HEK293 (cell line): ENCODE results near the gene CDK16.

ENCODE experiments used
- CTCF ChIA-PET: fragments of 350-600 bp; formaldehyde crosslinking; extraction: SDS; loops from one replicate; lab custom pipeline; 2021; ENCODE audit warnings: antibody characterized with exemption; lab: Yijun Ruan, JAX
- POLR2A ChIA-PET: fragments of 300-600 bp; formaldehyde crosslinking; extraction: SDS; loops from one replicate; lab custom pipeline; 2020; ENCODE audit warnings: antibody characterized with exemption, inconsistent platforms; lab: Yijun Ruan, JAX
- H3K27ac ChIP-seq: fragments of 200-500 bp; sonication (Bioruptor generic); 2 replicates; pipeline ENCODE4 v1.5.1; 2014; ENCODE audit warnings: low read depth, low read length, control low read depth, inconsistent platforms; ENCODE audit errors: extremely low read depth
- H3K36me3 ChIP-seq, 2 experiments: fragments of 200-500 bp in 1 of 2; sonication (Bioruptor generic) in 1 of 2; 1 replicate in 1 of 2; 2 replicates in 1 of 2; pipeline ENCODE4 v1.5.1; 2014 to 2017; ENCODE audit warnings: inconsistent platforms in 2 of 2, low read length in 2 of 2; ENCODE audit not compliant: control insufficient read depth in 2 of 2, insufficient read depth in 1 of 2
- H3K4me1 ChIP-seq: fragments of 200-500 bp; sonication (Bioruptor generic); 2 replicates; pipeline ENCODE4 v1.5.1; 2014; ENCODE audit warnings: mild to moderate bottlenecking, low read length, inconsistent platforms; ENCODE audit not compliant: control insufficient read depth, insufficient read depth
- H3K4me3 ChIP-seq: 2 replicates; pipeline ENCODE4 v1.5.1; 2011; ENCODE audit warnings: low read depth, mild to moderate bottlenecking, control low read depth, low read length, moderate library complexity
- H3K9me3 ChIP-seq: fragments of 200-500 bp; sonication (Bioruptor generic); 2 replicates; pipeline ENCODE4 v1.5.1; 2014; ENCODE audit warnings: low read depth, low read length, inconsistent platforms; ENCODE audit not compliant: control insufficient read depth, insufficient read depth
- AEBP2 ChIP-seq: fragments of 450-650 bp; formaldehyde crosslinking; IDR thresholded peaks from 2 replicates; pipeline ENCODE4 v1.5.1; 2016; ENCODE audit warnings: missing biosample characterization, missing genetic modification characterization, borderline replicate concordance
- GLIS2 ChIP-seq: fragments of 450-650 bp; formaldehyde crosslinking; IDR thresholded peaks from 2 replicates; pipeline ENCODE4 v1.5.1; 2016; ENCODE audit warnings: missing biosample characterization, missing genetic modification characterization
- HOXA7 ChIP-seq: sonication (generic); formaldehyde crosslinking; IDR thresholded peaks from 2 replicates; pipeline ENCODE4 v1.8.1; 2022; ENCODE audit warnings: missing genetic modification reagents, borderline replicate concordance
- KLF16 ChIP-seq: fragments of 450-650 bp; formaldehyde crosslinking; IDR thresholded peaks from 2 replicates; pipeline ENCODE4 v1.5.1; 2017; ENCODE audit warnings: missing biosample characterization, missing genetic modification characterization
- KLF9 ChIP-seq: fragments of 450-650 bp; formaldehyde crosslinking; IDR thresholded peaks from 2 replicates; pipeline ENCODE4 v1.5.1; 2016; ENCODE audit warnings: missing biosample characterization, missing genetic modification characterization, low read depth
- ZBTB20 ChIP-seq: fragments of 450-650 bp; formaldehyde crosslinking; IDR thresholded peaks from 2 replicates; pipeline ENCODE4 v1.5.1; 2016; ENCODE audit warnings: missing biosample characterization, missing genetic modification characterization
- ZNF169 ChIP-seq: fragments of 450-650 bp; formaldehyde crosslinking; IDR thresholded peaks from 2 replicates; pipeline ENCODE4 v1.5.1; 2016; ENCODE audit warnings: missing biosample characterization, missing genetic modification characterization
- ZNF23 ChIP-seq: fragments of 450-650 bp; formaldehyde crosslinking; IDR thresholded peaks from 2 replicates; pipeline ENCODE4 v1.5.1; 2016; ENCODE audit warnings: missing biosample characterization, missing genetic modification characterization, borderline replicate concordance
- ZNF239 ChIP-seq: fragments of 450-650 bp; formaldehyde crosslinking; IDR thresholded peaks from 2 replicates; pipeline ENCODE4 v1.5.1; 2016; ENCODE audit warnings: missing biosample characterization, missing genetic modification characterization
- ZNF24 ChIP-seq: fragments of 450-650 bp; formaldehyde crosslinking; IDR thresholded peaks from 2 replicates; pipeline ENCODE4 v1.5.1; 2016; ENCODE audit warnings: missing biosample characterization, missing genetic modification characterization
- ZNF366 ChIP-seq: fragments of 450-650 bp; formaldehyde crosslinking; conservative IDR thresholded peaks from 2 replicates; pipeline ENCODE4 v1.5.1; 2016; ENCODE audit warnings: missing biosample characterization, missing genetic modification characterization
- ZNF433 ChIP-seq: fragments of 450-650 bp; formaldehyde crosslinking; IDR thresholded peaks from 2 replicates; pipeline ENCODE4 v1.5.1; 2016; ENCODE audit warnings: missing biosample characterization, missing genetic modification characterization, low read depth
- ZNF571 ChIP-seq: fragments of 450-650 bp; formaldehyde crosslinking; IDR thresholded peaks from 2 replicates; pipeline ENCODE4 v1.5.0; 2017; ENCODE audit warnings: missing biosample characterization, missing genetic modification characterization
- ZNF600 ChIP-seq: fragments of 450-650 bp; formaldehyde crosslinking; IDR thresholded peaks from 2 replicates; pipeline ENCODE4 v1.5.1; 2016; ENCODE audit warnings: missing biosample characterization, missing genetic modification characterization
- ZNF610 ChIP-seq: fragments of 450-650 bp; formaldehyde crosslinking; IDR thresholded peaks from 2 replicates; pipeline ENCODE4 v1.5.1; 2016; ENCODE audit warnings: missing biosample characterization, missing genetic modification characterization, borderline replicate concordance
- ZNF629 ChIP-seq: fragments of 450-650 bp; formaldehyde crosslinking; IDR thresholded peaks from 2 replicates; pipeline ENCODE4 v1.5.1; 2017; ENCODE audit warnings: missing biosample characterization, missing genetic modification characterization
- ZNF776 ChIP-seq: fragments of 450-650 bp; formaldehyde crosslinking; IDR thresholded peaks from 2 replicates; pipeline ENCODE4 v1.5.0; 2017; ENCODE audit warnings: missing biosample characterization, missing genetic modification characterization, borderline replicate concordance
- TF ChIP-seq, protein P1 (sequence below): fragments of 450-650 bp; formaldehyde crosslinking; conservative IDR thresholded peaks from 2 replicates; pipeline ENCODE4 v1.5.1; 2016; ENCODE audit warnings: low read depth, missing biosample characterization, missing genetic modification characterization
- TF ChIP-seq, protein P2 (sequence below): fragments of 450-650 bp; formaldehyde crosslinking; IDR thresholded peaks from 2 replicates; pipeline ENCODE4 v1.5.1; 2016; ENCODE audit warnings: missing biosample characterization, missing genetic modification characterization
- TF ChIP-seq, protein P3 (sequence below): fragments of 450-650 bp; formaldehyde crosslinking; IDR thresholded peaks from 2 replicates; pipeline ENCODE4 v1.5.1; 2017; ENCODE audit warnings: missing biosample characterization, missing genetic modification characterization
- TF ChIP-seq, protein P4 (sequence below): fragments of 450-650 bp; formaldehyde crosslinking; IDR thresholded peaks from 2 replicates; pipeline ENCODE4 v1.5.1; 2016; ENCODE audit warnings: missing biosample characterization, missing genetic modification characterization

Gene CDK16

GRCh38 chrX:47198026-47198686, 20.3 kb upstream of the CDK16 start (continued):
- TF ChIP-seq, protein P1, sequence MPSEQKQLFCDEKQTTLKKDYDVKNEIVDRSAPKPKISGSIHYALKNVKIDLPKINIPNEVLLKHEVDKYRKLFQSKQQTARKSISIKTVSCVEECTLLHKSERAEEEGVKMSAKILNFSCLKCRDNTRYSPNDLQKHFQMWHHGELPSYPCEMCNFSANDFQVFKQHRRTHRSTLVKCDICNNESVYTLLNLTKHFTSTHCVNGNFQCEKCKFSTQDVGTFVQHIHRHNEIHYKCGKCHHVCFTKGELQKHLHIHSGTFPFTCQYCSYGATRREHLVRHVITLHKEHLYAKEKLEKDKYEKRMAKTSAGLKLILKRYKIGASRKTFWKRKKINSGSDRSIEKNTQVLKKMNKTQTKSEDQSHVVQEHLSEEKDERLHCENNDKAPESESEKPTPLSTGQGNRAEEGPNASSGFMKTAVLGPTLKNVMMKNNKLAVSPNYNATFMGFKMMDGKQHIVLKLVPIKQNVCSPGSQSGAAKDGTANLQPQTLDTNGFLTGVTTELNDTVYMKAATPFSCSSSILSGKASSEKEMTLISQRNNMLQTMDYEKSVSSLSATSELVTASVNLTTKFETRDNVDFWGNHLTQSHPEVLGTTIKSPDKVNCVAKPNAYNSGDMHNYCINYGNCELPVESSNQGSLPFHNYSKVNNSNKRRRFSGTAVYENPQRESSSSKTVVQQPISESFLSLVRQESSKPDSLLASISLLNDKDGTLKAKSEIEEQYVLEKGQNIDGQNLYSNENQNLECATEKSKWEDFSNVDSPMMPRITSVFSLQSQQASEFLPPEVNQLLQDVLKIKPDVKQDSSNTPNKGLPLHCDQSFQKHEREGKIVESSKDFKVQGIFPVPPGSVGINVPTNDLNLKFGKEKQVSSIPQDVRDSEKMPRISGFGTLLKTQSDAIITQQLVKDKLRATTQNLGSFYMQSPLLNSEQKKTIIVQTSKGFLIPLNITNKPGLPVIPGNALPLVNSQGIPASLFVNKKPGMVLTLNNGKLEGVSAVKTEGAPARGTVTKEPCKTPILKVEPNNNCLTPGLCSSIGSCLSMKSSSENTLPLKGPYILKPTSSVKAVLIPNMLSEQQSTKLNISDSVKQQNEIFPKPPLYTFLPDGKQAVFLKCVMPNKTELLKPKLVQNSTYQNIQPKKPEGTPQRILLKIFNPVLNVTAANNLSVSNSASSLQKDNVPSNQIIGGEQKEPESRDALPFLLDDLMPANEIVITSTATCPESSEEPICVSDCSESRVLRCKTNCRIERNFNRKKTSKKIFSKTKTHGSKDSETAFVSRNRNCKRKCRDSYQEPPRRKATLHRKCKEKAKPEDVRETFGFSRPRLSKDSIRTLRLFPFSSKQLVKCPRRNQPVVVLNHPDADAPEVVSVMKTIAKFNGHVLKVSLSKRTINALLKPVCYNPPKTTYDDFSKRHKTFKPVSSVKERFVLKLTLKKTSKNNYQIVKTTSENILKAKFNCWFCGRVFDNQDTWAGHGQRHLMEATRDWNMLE (tag by site-specific recombination): no peak
- no peak for TF ChIP-seq ZNF600 (tag by site-specific recombination)
- no peak for TF ChIP-seq ZNF23 (tag by site-specific recombination)
- no peak for TF ChIP-seq ZNF571 (tag by site-specific recombination)
- TF ChIP-seq ZNF24 (tag by site-specific recombination): no peak
- TF ChIP-seq KLF16 (tag by site-specific recombination): no peak
- no peak for TF ChIP-seq ZNF433
- no peak for TF ChIP-seq KLF9
- TF ChIP-seq, all 188 proteins: peak for 0

GRCh38 chrX:47198687-47199080, 19.8 kb upstream of the CDK16 start:
- H3K4me1 ChIP-seq: peaks cover 10% of the 10 kb centered on the region; the same call in 1 of the 2 replicates
- H3K27ac ChIP-seq: no peak overlapping the region
- no peak for TF ChIP-seq ZNF610 (tag by site-specific recombination)
- no peak overlapping the region for H3K4me3 ChIP-seq
- no peaks in the 10 kb centered on the region for H3K9me3 ChIP-seq
- peaks cover 42 to 87% of the 10 kb centered on the region in 2 experiments for H3K36me3 ChIP-seq
- ChIA-PET POLR2A (interaction anchor here (1.4 kb wide), 1 partner anchor 19 kb away, joined by 3 read pairs; the partner anchor contains the start of gene CDK16), CTCF (interaction anchor here (0.6 kb wide), 1 partner anchor 171 kb away, joined by 3 read pairs; the partner anchor contains the start of gene ZNF157)

DNA sequence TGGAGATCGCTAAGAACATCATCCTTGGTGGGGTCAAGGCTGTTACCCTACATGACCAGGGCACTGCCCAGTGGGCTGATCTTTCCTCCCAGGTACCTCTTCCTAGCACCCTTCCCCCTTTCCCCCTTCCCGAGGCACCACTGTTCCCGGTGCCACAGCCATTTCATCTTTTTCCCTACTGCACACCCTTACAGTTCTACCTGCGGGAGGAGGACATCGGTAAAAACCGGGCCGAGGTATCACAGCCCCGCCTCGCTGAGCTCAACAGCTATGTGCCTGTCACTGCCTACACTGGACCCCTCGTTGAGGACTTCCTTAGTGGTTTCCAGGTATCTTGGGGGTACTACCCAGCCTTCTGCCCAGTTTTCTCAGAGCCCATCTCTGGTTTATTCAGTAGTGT, 19.2 kb upstream of the CDK16 start:
- Histone ChIP-seq H3K4me1 (peaks cover 10% of the 10 kb centered on the region; the same call in 1 of the 2 replicates), H3K27ac (no peak overlapping the region), H3K36me3 (peaks cover 47 to 93% of the 10 kb centered on the region in 2 experiments), H3K9me3 (no peaks in the 10 kb centered on the region), H3K4me3 (no peak overlapping the region)
- ChIA-PET CTCF (no interaction called here), POLR2A (interaction anchor here (0.6 to 1.4 kb wide), 2 partner anchors 19 to 39 kb away, joined by 3 to 6 read pairs; partner anchors contain the start of gene CDK16)
- no peak for TF ChIP-seq ZNF239
- TF ChIP-seq ZNF629 (tag by site-specific recombination): no peak
- TF ChIP-seq, protein P2, sequence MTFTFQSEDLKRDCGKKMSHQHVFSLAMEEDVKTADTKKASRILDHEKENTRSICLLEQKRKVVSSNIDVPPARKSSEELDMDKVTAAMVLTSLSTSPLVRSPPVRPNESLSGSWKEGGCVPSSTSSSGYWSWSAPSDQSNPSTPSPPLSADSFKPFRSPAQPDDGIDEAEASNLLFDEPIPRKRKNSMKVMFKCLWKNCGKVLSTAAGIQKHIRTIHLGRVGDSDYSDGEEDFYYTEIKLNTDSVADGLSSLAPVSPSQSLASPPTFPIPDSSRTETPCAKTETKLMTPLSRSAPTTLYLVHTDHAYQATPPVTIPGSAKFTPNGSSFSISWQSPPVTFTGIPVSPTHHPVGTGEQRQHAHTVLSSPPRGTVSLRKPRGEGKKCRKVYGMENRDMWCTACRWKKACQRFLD (tag by site-specific recombination): no peak
- TF ChIP-seq HOXA7 (CRISPR knock-in tag): no peak
- no peak for TF ChIP-seq ZBTB20 (tag by site-specific recombination)
- TF ChIP-seq ZNF169 (tag by site-specific recombination): no peak
- TF ChIP-seq, protein P3, sequence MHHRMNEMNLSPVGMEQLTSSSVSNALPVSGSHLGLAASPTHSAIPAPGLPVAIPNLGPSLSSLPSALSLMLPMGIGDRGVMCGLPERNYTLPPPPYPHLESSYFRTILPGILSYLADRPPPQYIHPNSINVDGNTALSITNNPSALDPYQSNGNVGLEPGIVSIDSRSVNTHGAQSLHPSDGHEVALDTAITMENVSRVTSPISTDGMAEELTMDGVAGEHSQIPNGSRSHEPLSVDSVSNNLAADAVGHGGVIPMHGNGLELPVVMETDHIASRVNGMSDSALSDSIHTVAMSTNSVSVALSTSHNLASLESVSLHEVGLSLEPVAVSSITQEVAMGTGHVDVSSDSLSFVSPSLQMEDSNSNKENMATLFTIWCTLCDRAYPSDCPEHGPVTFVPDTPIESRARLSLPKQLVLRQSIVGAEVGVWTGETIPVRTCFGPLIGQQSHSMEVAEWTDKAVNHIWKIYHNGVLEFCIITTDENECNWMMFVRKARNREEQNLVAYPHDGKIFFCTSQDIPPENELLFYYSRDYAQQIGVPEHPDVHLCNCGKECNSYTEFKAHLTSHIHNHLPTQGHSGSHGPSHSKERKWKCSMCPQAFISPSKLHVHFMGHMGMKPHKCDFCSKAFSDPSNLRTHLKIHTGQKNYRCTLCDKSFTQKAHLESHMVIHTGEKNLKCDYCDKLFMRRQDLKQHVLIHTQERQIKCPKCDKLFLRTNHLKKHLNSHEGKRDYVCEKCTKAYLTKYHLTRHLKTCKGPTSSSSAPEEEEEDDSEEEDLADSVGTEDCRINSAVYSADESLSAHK: no peak
- no peak for TF ChIP-seq ZNF776 (tag by site-specific recombination)
- TF ChIP-seq, protein P4, sequence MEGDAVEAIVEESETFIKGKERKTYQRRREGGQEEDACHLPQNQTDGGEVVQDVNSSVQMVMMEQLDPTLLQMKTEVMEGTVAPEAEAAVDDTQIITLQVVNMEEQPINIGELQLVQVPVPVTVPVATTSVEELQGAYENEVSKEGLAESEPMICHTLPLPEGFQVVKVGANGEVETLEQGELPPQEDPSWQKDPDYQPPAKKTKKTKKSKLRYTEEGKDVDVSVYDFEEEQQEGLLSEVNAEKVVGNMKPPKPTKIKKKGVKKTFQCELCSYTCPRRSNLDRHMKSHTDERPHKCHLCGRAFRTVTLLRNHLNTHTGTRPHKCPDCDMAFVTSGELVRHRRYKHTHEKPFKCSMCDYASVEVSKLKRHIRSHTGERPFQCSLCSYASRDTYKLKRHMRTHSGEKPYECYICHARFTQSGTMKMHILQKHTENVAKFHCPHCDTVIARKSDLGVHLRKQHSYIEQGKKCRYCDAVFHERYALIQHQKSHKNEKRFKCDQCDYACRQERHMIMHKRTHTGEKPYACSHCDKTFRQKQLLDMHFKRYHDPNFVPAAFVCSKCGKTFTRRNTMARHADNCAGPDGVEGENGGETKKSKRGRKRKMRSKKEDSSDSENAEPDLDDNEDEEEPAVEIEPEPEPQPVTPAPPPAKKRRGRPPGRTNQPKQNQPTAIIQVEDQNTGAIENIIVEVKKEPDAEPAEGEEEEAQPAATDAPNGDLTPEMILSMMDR (tag by site-specific recombination): no peak
- TF ChIP-seq GLIS2 (tag by site-specific recombination): no peak
- TF ChIP-seq AEBP2 (tag by site-specific recombination): no peak
- no peak for TF ChIP-seq ZNF366 (tag by site-specific recombination)
